Epithelial cell of proximal tubule (primary cell): ENCODE measurements around the gene ELMO2. TPM values are rescaled to one million over a fixed set of nuclear protein-coding genes. Genes with fewer than 3 reads are reported as not detected.
"Not testable (repeated sequence)": the region's sequence is repeated elsewhere in the genome, so short reads cannot be mapped to it uniquely, and the experiment has no call there.

Experiments used
- DNase-seq: peaks from one replicate; pipeline ENCODE4 v3.0.0-alpha.2; 2011; ENCODE audit warnings: low read depth
- H3K4me3 ChIP-seq: 2 replicates; pipeline ENCODE4 v1.5.1; 2011; ENCODE audit warnings: low read depth, mild to moderate bottlenecking, low read length
- total RNA-seq: library from RNA; depleted of rRNA; stranded (reverse); fragments of >200 nt; gene quantifications from 2 replicates; pipeline ENCODE4 v1.2.3, GENCODE V29; 2015
- TF ChIP-seq, protein P1 (sequence below): conservative IDR thresholded peaks from 2 replicates; pipeline ENCODE4 v1.5.1; 2012; ENCODE audit warnings: low read depth, mild to moderate bottlenecking, low read length

ELMO2 gene
- total RNA-seq, 1 donor from 2014 or later: 20.5 TPM

DNA sequence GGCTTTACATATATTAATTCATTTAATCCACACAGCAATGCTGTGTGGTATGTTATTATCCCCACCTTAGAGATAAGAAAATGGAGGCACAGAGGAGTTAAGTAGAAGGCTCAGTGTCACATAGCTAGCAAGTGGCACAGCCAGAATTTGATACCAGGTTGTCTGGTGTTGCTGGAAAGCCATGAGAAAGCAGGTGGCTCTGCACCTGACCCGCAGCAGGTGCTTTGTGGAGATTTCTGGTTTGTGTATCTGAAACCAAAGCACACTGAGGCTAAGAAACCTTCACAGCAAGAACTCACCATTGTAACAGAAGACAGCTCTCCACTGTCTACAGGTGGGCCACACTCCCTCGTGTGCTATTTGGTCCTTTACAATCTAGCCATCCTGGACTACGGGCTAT lies 7.5 kb downstream of the ELMO2 start:
- no peak for DNase-seq
- H3K4me3 ChIP-seq: no peak overlapping the region
- TF ChIP-seq, protein P1, sequence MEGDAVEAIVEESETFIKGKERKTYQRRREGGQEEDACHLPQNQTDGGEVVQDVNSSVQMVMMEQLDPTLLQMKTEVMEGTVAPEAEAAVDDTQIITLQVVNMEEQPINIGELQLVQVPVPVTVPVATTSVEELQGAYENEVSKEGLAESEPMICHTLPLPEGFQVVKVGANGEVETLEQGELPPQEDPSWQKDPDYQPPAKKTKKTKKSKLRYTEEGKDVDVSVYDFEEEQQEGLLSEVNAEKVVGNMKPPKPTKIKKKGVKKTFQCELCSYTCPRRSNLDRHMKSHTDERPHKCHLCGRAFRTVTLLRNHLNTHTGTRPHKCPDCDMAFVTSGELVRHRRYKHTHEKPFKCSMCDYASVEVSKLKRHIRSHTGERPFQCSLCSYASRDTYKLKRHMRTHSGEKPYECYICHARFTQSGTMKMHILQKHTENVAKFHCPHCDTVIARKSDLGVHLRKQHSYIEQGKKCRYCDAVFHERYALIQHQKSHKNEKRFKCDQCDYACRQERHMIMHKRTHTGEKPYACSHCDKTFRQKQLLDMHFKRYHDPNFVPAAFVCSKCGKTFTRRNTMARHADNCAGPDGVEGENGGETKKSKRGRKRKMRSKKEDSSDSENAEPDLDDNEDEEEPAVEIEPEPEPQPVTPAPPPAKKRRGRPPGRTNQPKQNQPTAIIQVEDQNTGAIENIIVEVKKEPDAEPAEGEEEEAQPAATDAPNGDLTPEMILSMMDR: no peak

DNA sequence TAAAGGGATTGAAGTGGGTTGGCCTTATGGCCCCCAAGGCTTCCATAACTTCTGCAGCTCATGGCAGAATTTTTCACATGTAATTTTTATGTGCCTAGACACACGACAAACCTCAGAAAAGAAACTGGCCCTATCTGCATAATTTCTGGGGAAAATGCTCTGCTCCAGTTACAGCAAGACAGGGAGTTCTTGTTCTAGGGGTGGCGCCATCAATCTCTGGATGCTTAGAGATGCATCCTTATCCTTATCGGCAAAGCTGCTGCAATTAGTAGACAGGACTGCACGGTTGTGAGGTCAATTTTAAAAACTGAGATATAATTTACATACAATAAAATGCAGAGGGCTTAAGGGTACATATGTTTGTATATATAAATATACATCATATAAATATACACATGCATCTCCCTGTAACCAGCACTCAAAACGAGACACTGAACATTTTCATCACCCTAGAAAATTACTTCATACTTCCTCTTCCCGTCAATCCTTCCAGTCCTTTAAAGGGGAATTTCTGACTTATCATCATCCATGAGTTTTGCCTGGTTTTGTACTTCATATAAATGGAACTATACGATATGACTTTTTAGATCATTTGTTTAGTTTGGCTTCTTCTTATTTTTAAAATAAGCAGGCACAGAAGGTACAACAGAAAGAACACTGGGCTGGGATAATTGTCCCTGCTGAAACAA lies 10.2 kb downstream of the ELMO2 start:
- no peak for DNase-seq
- TF ChIP-seq, protein P1: no peak
- H3K4me3 ChIP-seq: no peak overlapping the region

DNA sequence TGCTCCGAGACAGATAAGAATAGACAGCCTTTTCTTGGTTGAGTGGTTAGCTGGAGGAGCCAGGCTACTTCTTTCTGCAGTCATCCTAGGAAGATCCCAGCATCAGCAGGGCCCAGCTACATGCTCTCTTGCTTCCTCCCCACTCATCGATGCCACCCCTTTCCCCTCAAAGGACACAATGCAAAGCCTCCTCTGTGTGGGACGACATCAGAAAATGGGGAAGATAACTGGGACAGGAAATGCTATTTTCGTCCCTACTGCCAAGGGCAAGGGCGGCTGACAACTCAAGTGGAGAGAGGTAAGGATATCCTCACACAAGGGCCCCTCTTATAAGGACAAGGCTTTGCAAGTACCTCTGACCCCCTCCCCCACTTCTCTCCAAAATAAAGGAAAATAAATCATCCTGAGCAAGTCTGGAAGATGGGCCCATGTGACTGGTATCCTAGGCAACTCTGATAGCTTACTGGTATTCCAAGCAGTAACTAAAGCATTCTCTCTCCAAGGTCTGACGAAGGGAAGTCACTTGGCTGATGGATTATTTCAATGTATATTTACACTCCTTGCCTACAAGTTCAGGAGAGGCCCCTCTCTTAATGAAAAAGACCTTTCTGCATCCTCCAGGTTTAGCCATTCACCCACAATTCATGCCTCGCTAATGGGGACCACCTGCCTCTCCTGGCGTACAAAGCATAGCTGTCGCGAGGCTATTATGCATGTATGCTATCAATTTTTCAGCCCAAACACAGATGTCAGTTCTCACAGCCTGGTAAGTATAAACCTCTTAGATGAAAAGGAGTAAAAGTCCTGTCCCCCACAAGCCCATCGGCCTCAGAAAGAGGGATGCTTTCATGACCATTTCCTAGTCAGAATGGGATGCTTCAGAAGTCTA lies 11.3 kb downstream of the ELMO2 start:
- TF ChIP-seq, protein P1: no peak
- H3K4me3 ChIP-seq: no peak overlapping the region
- DNase-seq: no peak

DNA sequence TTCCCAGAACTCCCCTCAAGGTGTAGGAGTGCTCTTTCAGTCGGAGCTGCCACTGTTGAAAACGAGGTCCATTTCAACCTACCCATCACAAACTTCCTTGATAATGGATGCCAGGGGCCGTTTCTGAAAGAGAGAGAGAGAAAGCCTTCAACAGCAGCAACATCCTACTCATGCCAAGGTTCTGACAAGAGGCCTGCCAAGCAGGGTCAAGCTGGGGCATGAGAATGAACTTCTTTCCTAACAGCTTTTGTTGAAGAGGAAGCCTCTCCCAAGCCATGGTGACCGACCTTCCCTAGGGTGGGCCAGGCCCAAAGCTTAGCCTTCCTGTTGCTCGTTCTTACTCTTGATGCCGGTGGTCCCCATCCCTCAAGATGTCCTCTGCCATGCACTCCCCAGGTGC lies 12.4 kb downstream of the ELMO2 start:
- DNase-seq: no peak

GRCh38 chr20:46388937-46389336 lies 17.5 kb downstream of the ELMO2 start:
- H3K4me3 ChIP-seq: no peak overlapping the region
- no peak for DNase-seq
- TF ChIP-seq, protein P1: no peak

More for the DNA sequence above, 12.4 kb downstream of the ELMO2 start:
- H3K4me3 ChIP-seq: no peak overlapping the region
- TF ChIP-seq, protein P1: no peak

GRCh38 chr20:46388201-46388836 lies 18.1 kb downstream of the ELMO2 start:
- no peak for DNase-seq
- H3K4me3 ChIP-seq: no peak overlapping the region
- TF ChIP-seq, protein P1: no peak

GRCh38 chr20:46387054-46387453 lies 19.4 kb downstream of the ELMO2 start:
- DNase-seq, H3K4me3 ChIP-seq: not testable (repeated sequence)
